ENCODE data around the gene MBOAT1. TPM values are rescaled to one million over a fixed set of nuclear protein-coding genes. Genes with fewer than 3 reads are reported as not detected.

Gene MBOAT1
- total RNA-seq, 1 experiment from 2014 or later: 9.9 TPM

- no peak for TF ChIP-seq CTCF (conservative IDR thresholded peaks at IDR 0.05)
- H3K23ac ChIP-seq (ENCODE audit: insufficient read length, low read depth, low read length): no peak overlapping the region
- no peaks in the 10 kb centered on the region for H4K20me1 ChIP-seq (ENCODE audit: control insufficient read depth, insufficient read depth, insufficient read length)
- Mint-ChIP-seq H3K36me3 (ENCODE audit: insufficient read depth in 1 of 3, low read depth in 3 of 3) (no peaks in the 10 kb centered on the region), H3K27ac (no peak overlapping the region), H3K27me3 (ENCODE audit: low read depth) (peaks cover 4% of the 10 kb centered on the region), H3K9me3 (no peaks in the 10 kb centered on the region), H3K4me1 (peaks cover 17 to 18% of the 10 kb centered on the region in 2 experiments), H3K4me3 (no peak overlapping the region)
- H3K4me2 ChIP-seq (ENCODE audit: insufficient read depth, insufficient read length, low read length): no peak overlapping the region
- DNase-seq: no peak
- no peak overlapping the region for H4K5ac ChIP-seq (ENCODE audit: insufficient read length, low read depth, low read length)
- peaks cover 6% of the 10 kb centered on the region for H3K23me2 ChIP-seq (ENCODE audit: insufficient read length, low read depth, low read length, poor library complexity, severe bottlenecking)
- H3K79me1 ChIP-seq (ENCODE audit: insufficient read depth, low read depth, low read length, poor library complexity, severe bottlenecking): no peaks in the 10 kb centered on the region
- no peak overlapping the region for H3K4ac ChIP-seq (ENCODE audit: low read depth, low read length)
- H3K56ac ChIP-seq (ENCODE audit: insufficient read length, low read depth, low read length): no peak overlapping the region
- H2BK20ac ChIP-seq (ENCODE audit: low read depth, low read length, poor library complexity, severe bottlenecking): no peak overlapping the region
- H4K91ac ChIP-seq (ENCODE audit: insufficient read length, low read depth, low read length): no peak overlapping the region
- no peak overlapping the region for H3K27ac ChIP-seq (ENCODE audit: insufficient read length, low read depth, low read length)
- no peak overlapping the region for H2AFZ ChIP-seq (ENCODE audit: low read length)
- H2BK12ac ChIP-seq (ENCODE audit: insufficient read length, low read depth, low read length): no peak overlapping the region
- no peak overlapping the region for H2BK15ac ChIP-seq (ENCODE audit: low read depth, low read length)
- H3K9me3 ChIP-seq (ENCODE audit: control insufficient read depth, low read depth, low read length): no peaks in the 10 kb centered on the region
- no peak overlapping the region for H3K18ac ChIP-seq (ENCODE audit: insufficient read length, low read depth, low read length)
- no peaks in the 10 kb centered on the region for H3K27me3 ChIP-seq (ENCODE audit: insufficient read depth, low read length)
- H3T11ph ChIP-seq (ENCODE audit: low read length): no peak overlapping the region
- H2BK5ac ChIP-seq (ENCODE audit: insufficient read length, low read length): no peak overlapping the region
- H4K8ac ChIP-seq (replicated peaks; ENCODE audit: insufficient read length, low read depth, low read length): no peak overlapping the region
- H3K4me1 ChIP-seq (ENCODE audit: insufficient read depth, low read length): no peaks in the 10 kb centered on the region
- no peaks in the 10 kb centered on the region for H3K79me2 ChIP-seq (ENCODE audit: insufficient read depth, low read length)
- H2AK5ac ChIP-seq (ENCODE audit: insufficient read length, low read length): no peak overlapping the region
- no peak overlapping the region for H3K9ac ChIP-seq (ENCODE audit: extremely low read depth, insufficient read length, low read length)
- H2BK120ac ChIP-seq (ENCODE audit: low read depth, low read length, poor library complexity, severe bottlenecking): no peak overlapping the region
- WGBS (ENCODE audit: extremely low coverage, insufficient read length, low lambda C conversion rate): no CpG with 5 or more reads among the region's 5 CpGs
- no peak overlapping the region for H3K14ac ChIP-seq (ENCODE audit: insufficient read depth, low read length)
These were observed 5.1 kb upstream of the MBOAT1 start for GRCh38 chr6:20217324-20217855.
